Spinal cord (tissue), 10 donors: ENCODE measurements around the gene CFC1B. TPM values are rescaled to one million over a fixed set of nuclear protein-coding genes. Genes with fewer than 3 reads are reported as not detected.
"Not testable (repeated sequence)": the region's sequence is repeated elsewhere in the genome, so short reads cannot be mapped to it uniquely, and the experiment has no call there.

Experiments used
- DNase-seq, 6 donors: peaks; one replicate each; pipeline versions ENCODE4 v3.0.0 to v3.0.0-alpha.2; 2013 to 2015; ENCODE audit warnings: low spot score in 6 of 6, low read depth in 4 of 6
- H3K27ac ChIP-seq: one replicate; pipeline ENCODE4 v1.5.1; 2013; ENCODE audit warnings: low read depth, low read length, control low read depth
- H3K27me3 ChIP-seq: one replicate; pipeline ENCODE4 v1.6.1; 2013; ENCODE audit warnings: low read length; ENCODE audit not compliant: control insufficient read depth, insufficient read depth
- H3K36me3 ChIP-seq: one replicate; pipeline ENCODE4 v1.6.1; 2013; ENCODE audit warnings: low read length; ENCODE audit not compliant: control insufficient read depth, insufficient read depth
- H3K4me1 ChIP-seq: one replicate; pipeline ENCODE4 v1.6.1; 2013; ENCODE audit warnings: low read length; ENCODE audit not compliant: control insufficient read depth, insufficient read depth
- H3K4me3 ChIP-seq: one replicate; pipeline ENCODE4 v1.5.1; 2013; ENCODE audit warnings: low read depth, low read length, control low read depth
- H3K9me3 ChIP-seq: one replicate; pipeline ENCODE4 v1.6.1; 2013; ENCODE audit warnings: low read length; ENCODE audit not compliant: control insufficient read depth, insufficient read depth
- WGBS: methylation state at CpG from one replicate; pipeline ENCODE4 v1.1.5; 2013; ENCODE audit warnings: missing lambda C conversion rate; ENCODE audit not compliant: insufficient coverage; 5-methylcytosine and 5-hydroxymethylcytosine counted together
- long read RNA-seq, 4 donors: transcript quantifications; one replicate each; lab custom pipeline, GENCODE V29; 2026
- polyA plus RNA-seq, 2 donors: library from polyadenylated mRNA; unstranded; fragments of 120-200 nt; gene quantifications; one replicate each; pipeline ENCODE4 v1.2.1, GENCODE V29; 2013; ENCODE audit not compliant: insufficient read length in 2 of 2
- total RNA-seq, 2 donors: library from RNA; depleted of rRNA in 1 of 2; stranded (reverse); fragments of 120-200 nt in 1 of 2; fragments of >200 nt in 1 of 2; gene quantifications; one replicate each; pipeline versions ENCODE4 v1.2.3 to v1.2.4, GENCODE V29; 2013 to 2014
- donor health status: healthy.

Gene CFC1B
- total RNA-seq (under 1 TPM; 0.44 to 0.50 TPM), polyA plus RNA-seq (under 1 TPM in 1 of 2 donors, not detected in 1; 0.63 TPM)
- long read RNA-seq, donor 1, partial matches to known transcripts, result 0 of 22 reads
- long read RNA-seq, donor 1, other reads (novel, unspliced or antisense), result 21 of 22 reads
- long read RNA-seq, donor 2, result 0 reads
- long read RNA-seq, donor 3, result 0 reads
- long read RNA-seq, donor 4, result 0 reads

DNA sequence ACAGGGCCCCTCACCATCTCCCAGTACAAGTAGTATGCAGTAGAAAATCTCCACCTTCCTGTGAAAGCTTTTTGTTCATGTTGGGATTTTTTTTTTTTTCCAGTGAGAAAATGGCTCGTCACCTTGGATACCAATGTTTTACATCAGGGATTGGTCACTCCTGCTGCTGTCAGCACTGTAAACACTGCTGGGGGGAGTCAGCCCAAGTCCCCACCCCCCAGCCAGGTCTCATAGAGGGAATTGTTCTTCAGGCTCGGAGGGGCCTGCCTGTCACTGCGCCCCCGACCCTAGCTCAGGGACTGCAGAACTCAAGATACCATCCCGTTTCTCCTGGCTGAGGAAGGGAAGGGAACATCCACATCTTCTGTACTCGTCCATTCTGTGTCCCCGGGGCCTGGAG lies at the start of gene CFC1B:
Gene CFC1B, plus strand, starts transcription at position 231 of the 400 bp plus-strand sequence. CDS start 263 bp downstream, outside the sequence.
- DNase-seq, H3K27me3 ChIP-seq, H3K4me3 ChIP-seq, H3K36me3 ChIP-seq, H3K27ac ChIP-seq, H3K4me1 ChIP-seq, H3K9me3 ChIP-seq: not testable (repeated sequence)
- no CpG with 5 or more reads among the region's 7 CpGs for WGBS

DNA sequence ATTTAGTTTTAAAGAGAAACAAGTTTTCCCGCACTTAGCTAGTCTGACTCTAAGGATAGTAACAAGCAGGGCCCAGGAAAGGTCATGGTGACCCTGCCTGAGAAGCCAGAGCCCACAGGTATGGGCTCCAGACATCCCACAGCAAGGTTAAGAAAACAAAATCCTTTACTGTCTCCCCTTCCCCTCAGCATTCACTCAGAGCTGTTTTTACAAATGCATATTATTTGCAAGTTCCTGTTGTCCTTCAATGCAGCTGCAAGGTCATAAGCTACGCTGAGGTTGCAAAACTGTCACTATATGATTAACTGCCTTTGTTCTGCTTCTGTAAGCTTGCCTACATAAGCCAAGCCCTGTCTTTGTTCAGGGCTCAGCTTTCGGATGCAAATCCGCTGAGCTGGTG lies 29.9 kb upstream of the CFC1B start:
- not testable (repeated sequence) for H3K36me3 ChIP-seq, H3K4me3 ChIP-seq, H3K27me3 ChIP-seq, H3K27ac ChIP-seq, DNase-seq, H3K9me3 ChIP-seq, H3K4me1 ChIP-seq
- WGBS, result no CpG with 5 or more reads among the region's 4 CpGs

DNA sequence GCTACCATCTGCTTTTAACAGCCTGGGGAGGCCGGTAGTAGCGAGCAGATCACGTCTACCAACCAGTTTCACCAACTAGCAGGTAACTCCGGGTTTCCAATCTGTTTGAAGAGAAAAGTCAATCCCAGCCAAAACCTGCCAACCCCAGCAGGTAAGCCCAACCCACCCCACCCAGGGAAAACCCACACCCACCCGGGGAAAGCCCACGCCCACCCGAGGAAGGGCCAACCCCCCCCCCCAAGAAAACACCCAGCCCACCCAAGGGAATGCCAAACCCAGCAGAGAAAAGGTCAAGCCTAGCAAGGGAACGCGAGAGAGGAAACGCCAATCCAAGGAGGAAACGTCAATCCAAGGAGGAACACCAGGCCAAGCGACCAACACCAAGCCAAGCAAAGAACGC lies 11.8 kb upstream of the CFC1B start, which contains the start of gene POTEI:
Gene POTEI, minus strand, starts transcription at position 101 of the 400 bp plus-strand sequence. Its CDS starts 93 bp downstream, at position 8.
- H3K4me3 ChIP-seq, DNase-seq, H3K36me3 ChIP-seq, H3K27ac ChIP-seq, H3K27me3 ChIP-seq, H3K9me3 ChIP-seq, H3K4me1 ChIP-seq: not testable (repeated sequence)
- no CpG with 5 or more reads among the region's 13 CpGs for WGBS

DNA sequence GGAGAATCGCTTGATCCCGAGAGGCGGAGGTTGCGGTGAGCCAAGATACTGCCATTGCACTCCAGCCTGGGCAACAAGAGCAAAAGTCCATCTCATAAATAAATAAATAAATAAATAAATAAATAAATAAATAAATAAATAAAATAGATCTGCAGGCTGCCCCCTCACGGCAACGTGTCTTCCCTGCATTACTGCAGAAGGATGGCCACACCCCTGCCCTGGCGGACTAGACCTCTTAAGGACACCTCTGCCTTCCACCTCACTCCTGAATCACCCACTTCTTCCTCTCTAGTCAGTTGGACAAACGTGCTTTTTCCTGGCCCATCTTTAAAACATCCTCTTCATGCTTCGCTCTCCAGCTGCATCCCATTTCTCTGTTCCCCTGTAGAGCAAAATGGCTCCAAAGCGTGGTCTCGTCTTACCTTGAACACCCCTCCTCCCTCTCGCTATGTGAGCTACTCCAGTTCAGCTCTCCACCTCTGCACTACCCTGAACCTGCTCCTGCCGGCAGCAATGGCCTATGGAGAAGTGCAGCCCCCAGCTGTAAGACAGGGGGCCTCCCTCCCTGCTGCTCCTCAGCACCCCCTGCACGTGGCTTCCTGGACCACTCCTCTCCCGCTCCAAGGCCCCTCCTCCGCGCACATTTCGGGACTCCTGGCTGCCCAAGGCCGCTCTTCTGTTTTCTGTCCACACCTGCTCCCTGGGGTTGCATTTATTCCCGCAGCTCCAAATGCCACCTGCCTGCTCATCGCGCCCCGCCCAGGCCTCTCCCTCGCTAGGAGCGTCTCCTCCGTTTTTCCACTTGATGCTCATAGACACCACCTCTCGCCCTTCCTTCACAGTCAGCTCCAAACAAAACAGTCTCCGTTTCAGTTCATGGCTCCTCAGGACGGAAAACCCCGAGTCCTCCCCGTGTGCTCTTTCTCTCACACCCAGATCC lies 9.9 kb upstream of the CFC1B start:
- H3K9me3 ChIP-seq, H3K27me3 ChIP-seq, H3K36me3 ChIP-seq, H3K4me1 ChIP-seq, H3K27ac ChIP-seq, H3K4me3 ChIP-seq, DNase-seq: not testable (repeated sequence)
- WGBS, result no CpG with 5 or more reads among the region's 31 CpGs

DNA sequence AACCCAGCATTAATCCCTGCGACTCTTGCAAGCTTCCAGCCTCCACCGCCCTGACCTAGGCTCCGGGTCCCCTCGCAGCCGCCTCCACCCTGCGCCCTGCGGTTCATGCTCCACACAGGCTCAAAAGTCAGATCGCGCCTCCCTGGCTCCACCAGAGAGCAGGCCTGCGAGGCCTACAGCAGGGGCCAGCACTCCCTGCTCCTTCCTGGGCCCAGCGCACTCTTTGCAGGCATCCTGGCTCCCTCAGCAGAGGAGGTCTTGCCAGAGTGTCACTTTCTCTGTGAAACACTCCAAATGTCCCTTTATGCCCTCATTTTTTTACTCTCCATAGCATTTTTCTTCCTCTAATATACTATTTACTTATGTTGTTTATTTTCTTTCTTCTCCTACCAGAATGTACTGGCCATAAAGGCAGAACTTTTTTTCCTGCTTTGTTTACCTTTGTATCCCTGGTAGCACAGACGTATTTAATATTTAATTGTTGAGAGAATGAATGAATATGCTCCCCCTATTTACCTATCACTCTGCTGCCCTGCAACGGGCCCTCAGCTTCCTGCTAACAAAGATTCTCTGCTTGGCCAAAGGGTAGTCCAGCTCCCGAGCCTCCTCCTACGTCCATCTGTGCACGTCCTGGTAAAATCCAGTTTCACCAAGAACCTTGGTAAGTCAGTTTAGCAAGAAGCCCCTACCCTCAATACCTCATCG lies 9.1 kb upstream of the CFC1B start:
- H3K4me3 ChIP-seq, DNase-seq, H3K4me1 ChIP-seq, H3K9me3 ChIP-seq, H3K27ac ChIP-seq, H3K36me3 ChIP-seq, H3K27me3 ChIP-seq: not testable (repeated sequence)
- WGBS, result no CpG with 5 or more reads among the region's 17 CpGs

DNA sequence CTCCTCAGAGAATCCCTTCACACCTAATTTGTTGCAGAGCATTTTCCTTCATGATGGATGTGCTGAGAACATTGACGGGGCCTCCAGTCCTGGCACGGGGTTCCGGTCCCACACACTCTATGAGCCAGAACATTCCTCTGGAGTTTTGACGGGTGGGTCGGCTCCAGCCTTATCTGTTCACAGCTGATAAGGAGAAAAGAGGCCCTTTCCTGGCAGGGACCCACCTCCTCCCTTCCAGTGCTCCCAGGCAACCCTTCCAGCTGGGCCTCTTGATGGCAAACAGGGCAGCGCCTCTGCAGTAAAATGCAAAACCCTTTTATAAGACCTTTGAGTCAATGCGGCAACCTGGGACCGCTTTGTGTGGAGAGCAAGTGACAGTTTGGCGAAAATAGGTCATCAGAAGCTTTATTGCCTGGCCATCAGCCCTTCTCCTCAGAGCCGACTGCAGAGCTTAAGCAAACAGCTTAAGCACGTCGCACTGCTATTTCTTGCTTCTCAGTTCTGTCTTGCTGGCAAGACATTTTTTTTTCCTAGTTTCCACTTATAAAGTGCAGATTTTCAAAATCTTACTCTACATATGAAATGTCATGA lies 2.4 kb upstream of the CFC1B start:
- H3K27me3 ChIP-seq, H3K9me3 ChIP-seq, H3K4me3 ChIP-seq, H3K27ac ChIP-seq, DNase-seq, H3K4me1 ChIP-seq, H3K36me3 ChIP-seq: not testable (repeated sequence)
- no CpG with 5 or more reads among the region's 12 CpGs for WGBS

DNA sequence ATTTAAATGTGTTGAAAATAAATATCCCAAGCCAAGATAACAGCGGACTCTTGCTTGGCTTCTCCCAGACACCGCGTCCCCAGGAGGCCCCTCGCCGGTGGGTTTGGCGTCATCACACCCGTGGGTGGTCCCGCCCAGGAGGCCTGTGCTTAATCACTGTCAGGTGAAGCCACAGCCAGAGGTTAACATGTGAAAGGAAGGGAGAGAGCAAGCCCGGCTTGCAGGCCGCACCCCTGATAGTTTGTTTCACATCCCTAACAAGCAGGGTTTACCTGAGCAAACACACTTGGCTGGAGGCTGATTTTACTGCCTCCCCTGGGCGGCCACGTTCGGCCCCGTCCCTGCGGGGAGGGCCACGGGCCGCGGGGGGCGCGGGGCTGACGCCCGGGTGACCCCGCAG lies 1.4 kb downstream of the CFC1B start:
- not testable (repeated sequence) for DNase-seq, H3K27me3 ChIP-seq
- no CpG with 5 or more reads among the region's 23 CpGs for WGBS

DNA sequence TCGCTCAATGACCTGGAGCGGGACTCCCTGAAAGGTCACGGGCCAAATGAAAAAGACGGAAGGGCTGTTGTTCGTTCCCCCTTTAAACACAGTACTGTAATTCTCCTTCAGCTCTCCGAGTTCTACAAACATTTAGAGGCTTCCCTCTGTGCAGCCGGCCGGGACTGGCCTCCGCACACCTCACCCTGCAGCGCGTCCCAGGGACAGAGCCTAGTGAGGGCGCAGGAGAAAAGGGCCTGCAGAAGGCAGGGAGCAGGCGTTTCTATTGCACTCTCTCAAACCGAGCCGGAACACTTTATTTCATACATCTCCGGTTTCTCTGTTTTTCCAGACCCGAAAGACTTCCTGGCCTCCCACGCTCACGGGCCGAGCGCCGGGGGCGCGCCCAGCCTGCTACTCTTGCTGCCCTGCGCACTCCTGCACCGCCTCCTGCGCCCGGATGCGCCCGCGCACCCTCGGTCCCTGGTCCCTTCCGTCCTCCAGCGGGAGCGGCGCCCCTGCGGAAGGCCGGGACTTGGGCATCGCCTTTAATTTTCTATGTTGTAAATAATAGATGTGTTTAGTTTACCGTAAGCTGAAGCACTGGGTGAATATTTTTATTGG lies 6.4 kb downstream of the CFC1B start:
- H3K4me1 ChIP-seq, H3K27me3 ChIP-seq, H3K27ac ChIP-seq, DNase-seq, H3K4me3 ChIP-seq, H3K36me3 ChIP-seq, H3K9me3 ChIP-seq: not testable (repeated sequence)
- WGBS, result no CpG with 5 or more reads among the region's 40 CpGs

More for the DNA sequence above, 1.4 kb downstream of the CFC1B start:
- H3K27ac ChIP-seq, H3K4me3 ChIP-seq, H3K36me3 ChIP-seq, H3K9me3 ChIP-seq, H3K4me1 ChIP-seq: not testable (repeated sequence)

DNA sequence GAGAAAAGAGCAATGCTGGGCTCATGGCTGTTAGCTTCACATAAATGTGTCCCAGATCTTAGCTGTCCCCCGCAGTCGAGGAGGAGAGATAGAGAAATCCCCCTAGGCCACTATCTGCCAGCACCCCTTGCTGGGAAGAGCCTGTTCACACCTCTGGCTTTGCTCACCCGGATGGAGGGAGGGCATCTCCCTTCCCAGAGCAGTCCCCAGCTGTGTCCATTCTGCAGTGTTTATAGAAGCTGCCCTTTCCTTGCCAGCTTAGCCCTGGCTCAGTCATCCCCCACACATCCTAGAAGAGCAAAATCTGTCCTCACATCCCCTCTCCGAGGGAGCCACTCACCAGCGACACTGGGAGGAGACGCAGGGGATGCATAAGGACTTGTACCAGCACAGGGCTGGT lies 8.5 kb downstream of the CFC1B start:
- not testable (repeated sequence) for H3K27me3 ChIP-seq, H3K4me3 ChIP-seq, DNase-seq, H3K27ac ChIP-seq, H3K4me1 ChIP-seq, H3K9me3 ChIP-seq, H3K36me3 ChIP-seq
- no CpG with 5 or more reads among the region's 6 CpGs for WGBS
